GM12878 (cell line): ENCODE results near the gene CLIP3.

Source experiments
- ATF2 ChIP-seq: IDR thresholded peaks from 2 replicates; pipeline ENCODE4 v1.6.1; 2012; ENCODE audit warnings: low read length, inconsistent platforms
- CEBPB ChIP-seq, 2 experiments: fragments of 150-350 bp in 1 of 2; IDR thresholded peaks; 2 replicates each; pipeline ENCODE4 v1.6.1; 2012 to 2014; ENCODE audit warnings: low read depth in 2 of 2, low read length in 2 of 2, borderline replicate concordance in 1 of 2, inconsistent platforms in 1 of 2
- E2F4 ChIP-seq: IDR thresholded peaks from 2 replicates; pipeline ENCODE4 v1.6.1; 2012; ENCODE audit warnings: low read depth, low read length, improper control_type of control experiment
- NFXL1 ChIP-seq: fragments of 450-650 bp; IDR thresholded peaks from 2 replicates; pipeline ENCODE4 v1.6.1; 2017; ENCODE audit warnings: antibody characterized with exemption, mild to moderate bottlenecking, borderline replicate concordance
- PRDM15 ChIP-seq: fragments of 450-650 bp; formaldehyde crosslinking; IDR thresholded peaks from 2 replicates; pipeline ENCODE4 v1.4.0; 2020; ENCODE audit warnings: mild to moderate bottlenecking, moderate library complexity
- REST ChIP-seq: IDR thresholded peaks from 2 replicates; pipeline ENCODE4 v1.6.1; 2012; ENCODE audit warnings: mild to moderate bottlenecking, low read depth, low read length

GRCh38 chr19:36067681-36068080 is 35.0 kb upstream of the CLIP3 start:
- TF ChIP-seq CEBPB (IDR thresholded peaks at IDR 0.05; ENCODE audit: borderline replicate concordance in 1 of 2, low read depth in 2 of 2, low read length in 2 of 2): no peak
- TF ChIP-seq E2F4: no peak
- no peak for TF ChIP-seq ATF2
- TF ChIP-seq NFXL1: no peak
- no peak for TF ChIP-seq PRDM15 (CRISPR knock-in tag)
- TF ChIP-seq REST: no peak
